Measurements from ENCODE around the gene MYRIP. TPM values are rescaled to one million over a fixed set of nuclear protein-coding genes. Genes with fewer than 3 reads are reported as not detected.

The MYRIP gene
- total and polyA plus RNA-seq, 2 of the 4 experiments (the other 2 are of a cell fraction): not detected

DNA sequence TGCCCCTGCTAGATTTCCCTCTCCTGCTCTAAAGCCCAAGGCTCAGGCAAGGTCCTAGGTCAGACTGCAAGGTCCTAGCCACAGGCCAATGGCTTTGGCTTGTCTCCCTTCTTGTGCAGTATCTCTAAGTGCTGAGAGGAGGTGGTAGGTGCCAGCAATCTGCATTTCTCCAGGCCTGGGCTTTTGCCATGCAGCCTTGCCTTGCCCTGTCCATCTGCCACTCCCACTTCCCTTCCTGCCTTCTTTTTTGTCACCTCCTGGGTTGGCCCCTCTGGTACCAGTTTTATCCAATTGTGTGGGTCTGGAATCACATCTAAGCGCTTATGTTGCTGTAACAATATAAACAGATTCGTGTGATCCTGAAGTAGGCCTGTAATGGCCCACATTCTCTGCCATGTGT is 109.9 kb downstream of the MYRIP start:
- no peak overlapping the region for H3K27ac ChIP-seq (ENCODE audit: insufficient read depth, low read length)
- H3K4me1 ChIP-seq (ENCODE audit: control insufficient read depth, insufficient read depth, low read length): no peaks in the 10 kb centered on the region
- dilution Hi-C loops (cut with HindIII; ENCODE audit: low sequenced_read_pairs, unreplicated experiment) (no loop called here), intact Hi-C loops (cut with micrococcal nuclease) (no loop called here), in situ Hi-C loops (cut with MboI; ENCODE audit: low sequenced_read_pairs) (no loop called here)
- H3K4me2 ChIP-seq (ENCODE audit: low read depth, low read length): no peak overlapping the region
- TF ChIP-seq NFE2L2 (IDR thresholded peaks at IDR 0.05; ENCODE audit: low read depth, low read length): no peak
- H2BK20ac ChIP-seq (ENCODE audit: low read depth, low read length): no peak overlapping the region
- H4K5ac ChIP-seq (ENCODE audit: low read depth, low read length): no peak overlapping the region
- no peak overlapping the region for H3K18ac ChIP-seq (ENCODE audit: low read depth, low read length)
- no peaks in the 10 kb centered on the region for H3K36me3 ChIP-seq (ENCODE audit: control insufficient read depth, insufficient read depth, low read length)
- ChIA-PET POLR2A (ENCODE audit: unreplicated experiment) (no interaction called here), CTCF (no interaction called here)
- no peak overlapping the region for H3K14ac ChIP-seq (replicated peaks; ENCODE audit: low read depth, low read length)
- H2AK5ac ChIP-seq (ENCODE audit: low read depth, low read length): no peak overlapping the region
- no peak overlapping the region for H3K4me3 ChIP-seq (ENCODE audit: insufficient read depth, low read depth, low read length)
- no peak overlapping the region for H3K23ac ChIP-seq (ENCODE audit: low read depth, low read length)
- H2AFZ ChIP-seq (replicated peaks; ENCODE audit: low read length, poor library complexity): no peak overlapping the region
- H4K91ac ChIP-seq (ENCODE audit: insufficient read depth, low read depth, low read length): no peak overlapping the region
- no peak overlapping the region for H2AK9ac ChIP-seq (replicated peaks; ENCODE audit: low read depth, low read length, poor library complexity)
- WGBS, 2 experiments (ENCODE audit: extremely low coverage in 2 of 2, insufficient read length in 1 of 2): no CpG with 5 or more reads among the region's 2 CpGs
- ATAC-seq (ENCODE audit: low read depth) (no peak), DNase-seq (no peak)
- H3K27me3 ChIP-seq (ENCODE audit: control insufficient read depth, insufficient read depth, low read length): no peaks in the 10 kb centered on the region
- peaks cover 7% of the 10 kb centered on the region for H3K9me3 ChIP-seq (ENCODE audit: control insufficient read depth, insufficient read depth, low read length)
- H3K9ac ChIP-seq (ENCODE audit: low read depth, low read length): no peak overlapping the region
- no peaks in the 10 kb centered on the region for H3K79me1 ChIP-seq (ENCODE audit: low read depth in 1 of 2, low read length in 2 of 2)
- no TSS peak for BruUV-seq (replicated peaks)
- H2BK120ac ChIP-seq (ENCODE audit: low read depth, low read length): no peak overlapping the region
- no peak overlapping the region for H2BK5ac ChIP-seq (ENCODE audit: low read depth, low read length, poor library complexity, severe bottlenecking)
- H3K9me1 ChIP-seq (ENCODE audit: insufficient read depth, low read length): no peaks in the 10 kb centered on the region
- no peak overlapping the region for H4K8ac ChIP-seq (ENCODE audit: low read depth in 2 of 2, low read length in 2 of 2)
- no peak overlapping the region for H3K56ac ChIP-seq (ENCODE audit: extremely low read depth, insufficient read depth, low read length)
- H3K4ac ChIP-seq (ENCODE audit: low read depth, low read length): no peak overlapping the region
- no peaks in the 10 kb centered on the region for H4K20me1 ChIP-seq (ENCODE audit: insufficient read depth, low read length)
- no peak overlapping the region for H2BK15ac ChIP-seq (ENCODE audit: low read depth, low read length)
